PFSK-1 (cell line): ENCODE measurements around the gene TMEM63A.

Experiments
- POLR2AphosphoS5 ChIP-seq: IDR thresholded peaks from 2 replicates; pipeline ENCODE4 v1.6.1; 2012; ENCODE audit warnings: low read depth, mild to moderate bottlenecking, control low read depth, low read length, moderate library complexity
- REST ChIP-seq, 2 experiments: IDR thresholded peaks; 2 replicates each; pipeline versions ENCODE4 v1.6.1 to v1.8.0; 2011 to 2012; ENCODE audit warnings: low read depth in 2 of 2, low read length in 2 of 2, control low read depth in 1 of 2, inconsistent platforms in 1 of 2, mild to moderate bottlenecking in 1 of 2, moderate library complexity in 1 of 2; ENCODE audit not compliant: insufficient read depth in 1 of 2
- SIN3A ChIP-seq: IDR thresholded peaks from 2 replicates; pipeline ENCODE4 v1.6.1; 2012; ENCODE audit warnings: mild to moderate bottlenecking, low read length, moderate library complexity, borderline replicate concordance; ENCODE audit not compliant: insufficient read depth

- TF ChIP-seq POLR2AphosphoS5 (no peak), REST (IDR thresholded peaks at IDR 0.05; ENCODE audit: insufficient read depth in 1 of 2, low read depth in 2 of 2, low read length in 2 of 2) (no peak), SIN3A (no peak)
Measured at GRCh38 chr1:225820522-225821120, 61.6 kb downstream of the TMEM63A start.
